Activated CD4-positive, alpha-beta T cell treated with anti-CD3 and anti-CD28 coated beads for 1 hour (primary cell): Measurements from ENCODE around the gene OR8G5.

Experiments
- DNase-seq: peaks from one replicate; pipeline ENCODE4 v3.0.0-alpha.2; 2020

The OR8G5 gene

DNA sequence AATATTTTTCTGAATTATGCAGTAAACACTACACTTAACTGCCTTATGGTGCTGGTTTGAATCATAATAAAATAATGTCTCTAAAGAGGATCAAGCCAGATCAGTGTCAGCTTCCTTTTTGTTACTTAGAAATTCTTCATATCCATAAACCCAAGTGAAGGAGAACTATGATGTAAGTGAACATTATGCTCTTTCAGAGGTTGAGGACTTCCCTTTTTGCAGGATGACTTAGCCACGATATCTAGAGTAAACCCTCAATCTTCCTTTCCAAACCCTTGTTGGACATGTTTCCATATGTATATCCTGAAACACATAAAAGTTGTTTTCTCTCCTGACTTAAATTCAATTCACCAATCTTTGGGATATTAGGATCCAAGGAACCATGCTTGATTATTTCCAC lies 38.5 kb downstream of the OR8G5 start:
- DNase-seq, result no peak

DNA sequence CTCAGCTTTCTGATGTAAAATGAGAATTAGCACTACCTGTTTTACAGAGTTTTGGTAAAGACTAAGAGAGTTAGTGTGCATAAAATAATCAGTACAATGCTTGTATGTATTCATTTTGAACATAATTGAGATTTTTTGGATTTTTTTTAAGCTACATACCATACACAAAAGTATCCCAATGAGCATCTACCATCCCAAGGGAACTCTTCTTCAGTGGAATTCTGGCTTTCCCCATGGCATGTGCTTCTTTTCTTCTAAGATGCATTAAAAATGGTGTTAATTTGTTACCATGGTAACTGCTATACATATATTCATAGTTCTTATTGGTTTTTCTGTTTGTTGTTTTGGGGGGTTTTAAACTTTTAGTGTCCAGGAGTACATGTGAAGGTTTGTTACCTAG lies 39.8 kb downstream of the OR8G5 start:
- DNase-seq, result no peak

DNA sequence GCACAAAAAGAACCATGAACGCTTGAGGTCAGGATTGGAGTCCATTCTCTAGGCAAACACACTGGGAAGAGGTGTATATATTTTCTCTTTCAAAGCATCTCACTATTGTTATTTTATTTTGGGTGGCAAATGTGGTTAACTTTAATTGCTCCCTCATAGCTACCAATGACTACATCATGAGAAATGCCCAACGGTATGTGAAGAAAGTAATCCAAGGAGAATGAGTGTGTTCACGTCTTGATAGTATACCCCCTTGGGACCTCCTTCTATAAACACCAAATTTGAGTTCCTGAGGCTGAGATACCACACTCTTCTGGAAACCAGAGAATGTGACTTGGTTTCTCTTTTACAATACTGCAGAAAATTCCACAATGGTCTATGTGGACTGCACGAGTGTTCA lies 41.7 kb downstream of the OR8G5 start:
- no peak for DNase-seq

DNA sequence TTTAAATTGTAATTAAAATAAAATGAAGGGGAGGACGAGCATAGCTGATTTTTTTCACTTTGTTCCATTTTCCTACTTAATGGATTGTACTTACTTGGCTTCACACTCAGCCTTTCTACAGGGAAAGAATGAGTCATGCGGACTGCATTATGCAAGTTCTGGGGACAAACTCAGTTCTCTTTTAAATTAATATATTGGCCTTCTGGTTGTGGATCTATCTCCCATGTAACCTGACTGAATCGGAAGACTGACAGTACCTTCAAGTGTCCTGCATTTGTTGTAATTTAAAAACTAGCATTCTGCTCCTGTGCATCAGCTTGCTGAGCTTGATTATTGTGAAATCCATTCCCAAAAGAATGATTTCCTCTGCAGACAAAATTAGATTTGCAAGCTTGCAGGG lies 45.4 kb downstream of the OR8G5 start:
- DNase-seq, result no peak

DNA sequence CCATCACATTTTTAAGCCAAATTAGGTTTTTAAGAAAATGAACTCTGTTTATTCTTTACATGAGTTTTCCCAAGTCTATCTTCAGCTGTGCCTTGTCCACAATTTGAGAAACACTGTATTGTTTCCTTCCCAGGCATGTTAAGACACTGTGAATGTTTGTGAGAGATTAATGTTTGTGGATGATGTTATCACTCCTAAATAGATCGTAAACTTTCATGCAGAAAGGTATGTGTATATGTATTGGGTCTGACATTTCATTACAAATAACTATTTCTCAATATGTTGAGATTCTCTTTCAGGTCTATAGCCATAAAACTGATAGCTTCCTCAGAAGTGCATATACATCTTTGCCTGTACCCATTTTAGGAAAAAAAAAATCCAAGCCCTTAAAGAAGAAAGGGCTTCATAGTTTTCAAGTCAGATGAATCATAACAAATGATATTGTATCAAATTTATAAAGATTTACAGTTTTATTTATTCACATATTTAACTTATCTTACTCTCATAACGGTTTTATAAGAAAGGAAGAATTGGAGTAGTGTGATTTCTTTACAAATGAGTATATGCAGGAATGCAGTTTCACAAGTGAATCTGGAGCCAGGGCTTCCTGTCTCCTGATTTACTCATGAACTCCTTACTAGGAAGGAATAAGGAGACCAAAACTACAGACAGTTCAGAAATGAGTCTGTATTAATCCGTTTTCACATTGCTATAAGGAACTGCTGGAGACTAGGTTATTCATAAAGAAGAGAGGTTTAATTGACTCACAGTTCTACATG lies 46.4 kb downstream of the OR8G5 start:
- DNase-seq, result no peak

DNA sequence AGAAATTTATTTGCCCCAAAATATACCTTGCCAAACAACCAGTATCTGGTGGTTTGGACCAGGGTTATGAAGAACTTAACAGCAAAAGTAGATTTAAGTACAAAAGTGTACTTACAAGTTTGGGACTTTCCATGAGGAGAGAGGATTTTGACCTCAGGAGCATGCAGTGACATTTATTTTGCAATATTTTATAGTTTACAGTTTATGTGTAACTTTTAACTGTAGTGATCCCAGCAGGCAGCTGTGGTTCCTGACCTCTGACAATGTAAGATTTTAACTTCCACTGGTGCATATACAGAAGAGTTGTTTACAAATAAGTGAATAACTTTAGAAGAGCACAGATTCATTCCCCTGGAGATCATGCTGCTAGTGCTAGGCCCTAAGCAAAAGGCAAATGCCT lies 50.9 kb downstream of the OR8G5 start:
- no peak for DNase-seq

DNA sequence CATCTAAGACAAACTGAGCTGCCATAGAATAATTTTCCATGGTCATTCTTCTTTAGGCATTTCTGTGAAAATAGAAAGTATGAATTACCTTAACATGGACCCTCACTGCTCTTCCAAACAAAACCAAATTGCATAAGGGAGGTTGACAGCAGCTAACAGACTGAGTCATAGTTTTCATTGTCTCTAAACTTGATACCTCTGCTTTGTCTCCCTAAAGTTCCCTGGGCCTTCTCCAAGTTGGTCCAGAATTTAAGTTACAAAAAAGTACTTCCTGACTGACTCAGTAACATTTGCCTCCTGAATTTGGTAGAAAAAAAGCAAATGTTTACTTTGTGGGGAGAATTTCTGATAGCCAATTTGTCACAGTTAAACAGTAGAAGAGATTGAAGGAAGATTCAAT lies 54.5 kb downstream of the OR8G5 start:
- no peak for DNase-seq

DNA sequence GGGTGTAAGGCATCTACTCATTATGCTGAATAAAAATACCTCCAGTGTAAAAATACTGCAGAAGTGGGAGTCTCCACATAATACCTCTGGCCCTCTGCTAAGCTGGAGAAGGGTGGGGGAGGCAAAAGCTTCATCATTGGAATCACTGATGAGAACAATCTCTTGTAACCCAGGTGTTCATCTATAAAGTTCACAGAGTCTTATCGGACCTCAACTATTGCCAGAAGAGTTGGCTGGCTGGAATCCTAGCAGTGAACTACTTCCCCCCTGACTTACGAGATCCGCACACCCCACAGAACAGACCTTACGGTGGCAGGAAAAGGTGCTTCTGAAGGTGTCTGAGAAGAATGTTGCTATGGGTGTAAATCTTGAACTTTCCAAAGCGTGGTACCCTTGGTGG lies 55.1 kb downstream of the OR8G5 start:
- no peak for DNase-seq

DNA sequence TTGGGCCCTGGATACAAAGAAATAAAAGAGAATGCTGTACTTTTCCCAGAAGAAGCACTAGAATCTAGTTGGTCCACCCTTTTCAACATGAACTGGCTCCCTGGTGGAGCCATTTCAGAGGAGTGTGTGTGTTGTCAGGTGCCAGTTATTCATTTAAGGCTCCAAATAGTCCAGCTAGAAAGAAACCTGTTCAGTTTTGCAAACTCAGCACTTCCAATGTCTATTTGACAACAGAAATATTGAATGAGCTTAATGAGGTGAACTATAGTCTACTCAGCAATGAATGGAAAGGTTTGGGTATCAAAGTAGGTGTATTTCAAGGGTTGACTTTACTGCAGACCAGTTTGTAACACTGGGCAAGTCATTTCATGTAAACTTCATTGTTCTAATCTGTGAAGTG lies 55.5 kb downstream of the OR8G5 start:
- no peak for DNase-seq

DNA sequence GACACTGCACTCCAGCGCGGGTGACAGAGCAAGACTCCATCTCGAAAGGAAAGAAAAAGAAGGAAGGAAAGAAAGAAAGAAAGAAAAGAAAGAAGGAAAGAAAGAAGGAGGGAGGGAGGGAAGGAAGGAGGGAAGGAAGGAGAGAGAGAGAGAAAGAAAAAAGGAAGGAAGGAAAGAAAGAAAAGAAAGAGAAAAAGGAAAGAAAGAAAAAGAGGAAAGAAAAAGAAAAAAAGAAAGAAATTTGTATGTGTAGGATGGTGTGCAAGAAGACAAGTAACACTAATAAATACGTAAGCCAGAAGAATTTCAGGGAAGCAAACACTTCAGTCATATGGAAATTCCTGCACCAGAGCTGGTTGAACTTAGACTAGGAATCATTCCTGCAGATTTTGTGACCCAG lies 57.0 kb downstream of the OR8G5 start:
- no peak for DNase-seq

DNA sequence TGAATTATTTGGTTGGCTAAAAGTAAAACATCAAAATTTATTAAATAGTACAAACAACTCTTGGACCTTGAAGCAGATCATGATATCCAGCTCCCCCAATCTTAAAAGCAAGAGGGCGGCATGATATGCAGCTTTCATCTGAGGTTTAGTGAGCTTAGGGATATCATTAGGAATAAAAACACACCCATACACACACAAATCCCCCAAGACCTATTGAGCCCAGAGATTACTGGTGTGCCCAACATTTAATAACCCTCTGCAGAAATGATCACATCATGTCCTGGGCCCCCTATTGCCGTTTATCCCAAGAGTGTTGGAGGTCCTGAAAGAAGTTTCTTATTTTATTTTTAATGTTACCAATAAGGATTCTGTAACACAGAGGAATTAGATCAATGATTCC lies 57.7 kb downstream of the OR8G5 start, which contains the start of gene OR8D1:
OR8D1 (minus strand) TSS at position 101 of the 400 bp plus-strand sequence. CDS start 3,183 bp downstream, outside the sequence.
- DNase-seq, result no peak

DNA sequence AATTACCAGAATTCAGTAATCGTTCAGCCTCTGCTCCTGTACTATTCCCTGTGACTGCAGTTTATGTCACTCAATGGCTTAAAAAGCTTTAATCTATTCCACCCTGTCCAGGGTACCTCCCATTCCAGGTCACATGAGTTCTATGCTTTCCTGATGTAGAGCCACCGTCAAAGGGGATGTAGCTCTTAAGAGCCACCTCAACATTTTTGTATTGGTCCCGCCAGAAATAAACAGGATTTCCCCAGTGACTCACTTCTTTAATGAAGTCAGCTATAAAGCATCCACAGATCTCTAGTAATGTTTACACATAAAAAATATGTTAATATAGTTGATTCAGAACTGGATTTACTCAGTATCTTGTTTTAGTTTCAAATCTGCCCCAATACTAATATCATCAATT lies 58.9 kb downstream of the OR8G5 start:
- DNase-seq, result no peak
